IMR-90 (cell line): ENCODE results near the gene SPATA31E1. TPM values are rescaled to one million over a fixed set of nuclear protein-coding genes. Genes with fewer than 3 reads are reported as not detected.
"Not testable (repeated sequence)": the region's sequence is repeated elsewhere in the genome, so short reads cannot be mapped to it uniquely, and the experiment has no call there.

Experiments
- ATAC-seq: fragments of 200-7000 bp; cut with Tn5 transposase; 2 replicates; pipeline ENCODE4 v1.9.1; 2020; ENCODE audit warnings: low read depth, mild to moderate bottlenecking, moderate library complexity
- BruUV-seq: library from RNA; stranded (reverse); fragments of 400-500 nt; replicated peaks from 2 replicates; lab custom pipeline; 2021; lab: Mats Ljungman, UMichigan
- CTCF ChIA-PET: fragments of 300-600 bp; formaldehyde crosslinking; extraction: SDS; loops from one replicate; lab custom pipeline; 2021; ENCODE audit warnings: antibody characterized with exemption; lab: Yijun Ruan, JAX
- POLR2A ChIA-PET: fragments of 300-600 bp; sonication (Branson Sonifier 250); formaldehyde crosslinking; loops from one replicate; lab custom pipeline; 2022; ENCODE audit warnings: antibody characterized with exemption; ENCODE audit not compliant: unreplicated experiment; lab: Charles Lee
- DNase-seq: peaks from one replicate; pipeline ENCODE4 v3.0.0; 2013
- H2AFZ ChIP-seq: replicated peaks from 2 replicates; pipeline ENCODE3; 2013; ENCODE audit warnings: low read length, mild to moderate bottlenecking; ENCODE audit not compliant: poor library complexity
- H2AK5ac ChIP-seq: 2 replicates; pipeline ENCODE4 v1.6.1; 2013; ENCODE audit warnings: low read depth, low read length, inconsistent platforms
- H2AK9ac ChIP-seq: replicated peaks from 2 replicates; pipeline ENCODE3; 2013; ENCODE audit warnings: mild to moderate bottlenecking, low read depth, low read length, moderate library complexity; ENCODE audit not compliant: poor library complexity
- H2BK120ac ChIP-seq: 2 replicates; pipeline ENCODE4 v1.6.1; 2013; ENCODE audit warnings: low read depth, low read length, inconsistent platforms
- H2BK15ac ChIP-seq: 3 replicates; pipeline ENCODE4 v1.6.1; 2013; ENCODE audit warnings: low read depth, low read length, inconsistent platforms
- H2BK20ac ChIP-seq: 2 replicates; pipeline ENCODE4 v1.6.1; 2013; ENCODE audit warnings: low read depth, mild to moderate bottlenecking, inconsistent platforms, low read length, moderate library complexity
- H2BK5ac ChIP-seq: 2 replicates; pipeline ENCODE4 v1.6.1; 2013; ENCODE audit warnings: mild to moderate bottlenecking, low read depth, low read length, inconsistent platforms; ENCODE audit not compliant: poor library complexity, severe bottlenecking
- H3K14ac ChIP-seq: replicated peaks from 2 replicates; pipeline ENCODE4 v1.6.1; 2013; ENCODE audit warnings: low read depth, low read length, inconsistent platforms
- H3K18ac ChIP-seq: 2 replicates; pipeline ENCODE4 v1.6.1; 2013; ENCODE audit warnings: low read depth, low read length, control low read depth
- H3K23ac ChIP-seq: 2 replicates; pipeline ENCODE4 v1.6.1; 2013; ENCODE audit warnings: low read depth, low read length, inconsistent platforms
- H3K27ac ChIP-seq: 2 replicates; pipeline ENCODE4 v1.5.1; 2013; ENCODE audit warnings: mild to moderate bottlenecking, control low read depth, low read length; ENCODE audit not compliant: insufficient read depth
- H3K27me3 ChIP-seq: 2 replicates; pipeline ENCODE4 v1.6.1; 2013; ENCODE audit warnings: low read length; ENCODE audit not compliant: control insufficient read depth, insufficient read depth
- H3K36me3 ChIP-seq: 2 replicates; pipeline ENCODE4 v1.6.1; 2013; ENCODE audit warnings: low read length, mixed read lengths; ENCODE audit not compliant: control insufficient read depth, insufficient read depth
- H3K4ac ChIP-seq: 2 replicates; pipeline ENCODE4 v1.6.1; 2013; ENCODE audit warnings: low read depth, low read length, inconsistent platforms
- H3K4me1 ChIP-seq: 2 replicates; pipeline ENCODE4 v1.6.1; 2013; ENCODE audit warnings: low read length, mixed read lengths; ENCODE audit not compliant: control insufficient read depth, insufficient read depth
- H3K4me2 ChIP-seq: 2 replicates; pipeline ENCODE4 v1.6.1; 2013; ENCODE audit warnings: low read depth, mild to moderate bottlenecking, control low read depth, low read length, moderate library complexity
- H3K4me3 ChIP-seq: 2 replicates; pipeline ENCODE4 v1.5.1; 2013; ENCODE audit warnings: low read depth, mild to moderate bottlenecking, control low read depth, low read length, moderate library complexity; ENCODE audit not compliant: insufficient read depth
- H3K56ac ChIP-seq: 2 replicates; pipeline ENCODE4 v1.6.1; 2013; ENCODE audit warnings: low read length, inconsistent platforms; ENCODE audit not compliant: insufficient read depth; ENCODE audit errors: extremely low read depth
- H3K79me1 ChIP-seq, 2 experiments: 2 replicates each; pipeline ENCODE4 v1.6.1; 2013; ENCODE audit warnings: low read length in 2 of 2, inconsistent platforms in 1 of 2, low read depth in 1 of 2
- H3K9ac ChIP-seq: 2 replicates; pipeline ENCODE4 v1.6.1; 2013; ENCODE audit warnings: low read depth, low read length, control low read depth
- H3K9me1 ChIP-seq: 2 replicates; pipeline ENCODE4 v1.6.1; 2013; ENCODE audit warnings: low read length, inconsistent platforms; ENCODE audit not compliant: insufficient read depth
- H3K9me3 ChIP-seq: 2 replicates; pipeline ENCODE4 v1.6.1; 2013; ENCODE audit warnings: low read length; ENCODE audit not compliant: control insufficient read depth, insufficient read depth
- H4K20me1 ChIP-seq: 2 replicates; pipeline ENCODE4 v1.6.1; 2013; ENCODE audit warnings: low read length, inconsistent platforms; ENCODE audit not compliant: insufficient read depth
- H4K5ac ChIP-seq: 2 replicates; pipeline ENCODE4 v1.6.1; 2013; ENCODE audit warnings: mild to moderate bottlenecking, low read depth, low read length, control low read depth
- H4K8ac ChIP-seq, 2 experiments: 2 replicates each; pipeline ENCODE4 v1.6.1; 2013; ENCODE audit warnings: low read depth in 2 of 2, low read length in 2 of 2, control low read depth in 1 of 2, inconsistent platforms in 1 of 2
- H4K91ac ChIP-seq: 2 replicates; pipeline ENCODE4 v1.6.1; 2013; ENCODE audit warnings: low read depth, low read length, inconsistent platforms; ENCODE audit not compliant: insufficient read depth
- WGBS, 2 experiments: methylation state at CpG; one replicate each; pipeline versions ENCODE4 v1.1.5 to v1.1.7; 2013; ENCODE audit warnings: missing lambda C conversion rate in 2 of 2; ENCODE audit not compliant: insufficient read length in 1 of 2; ENCODE audit errors: extremely low coverage in 2 of 2; 5-methylcytosine and 5-hydroxymethylcytosine counted together
- dilution Hi-C: fragments of 300-500 bp; cut with HindIII; formaldehyde crosslinking; loops from one replicate; pipeline ENCODE4 v1.14.3; 2018; ENCODE audit warnings: low sequenced_read_pairs; ENCODE audit not compliant: unreplicated experiment
- in situ Hi-C: fragments of 300-500 bp; cut with MboI; formaldehyde crosslinking; loops from 3 replicates; pipeline ENCODE4 v1.14.3; 2019; ENCODE audit warnings: low sequenced_read_pairs, inconsistent platforms, mixed read lengths
- intact Hi-C: fragments of 100-400 bp; cut with micrococcal nuclease; formaldehyde crosslinking; loops from 2 replicates; pipeline ENCODE4 v1.10.0; 2022
- polyA plus RNA-seq, 3 experiments: library from polyadenylated mRNA; depleted of rRNA; stranded (reverse); fragments of >200 nt; gene quantifications; 2 replicates each; pipeline ENCODE4 v1.2.3, GENCODE V29; 2012; ENCODE audit warnings: low replicate concordance in 1 of 3
- total RNA-seq: library from RNA; depleted of rRNA; stranded (reverse); fragments of >200 nt; gene quantifications from 2 replicates; pipeline ENCODE4 v1.2.3, GENCODE V29; 2012

SPATA31E1 gene
- total and polyA plus RNA-seq, 2 of the 4 experiments (the other 2 are of a cell fraction) = 0.03 TPM; not detected in 1

GRCh38 chr9:87937918-87938317, 55.2 kb downstream of the SPATA31E1 start:
- H3K27ac ChIP-seq, BruUV-seq, H4K20me1 ChIP-seq, H3K4me3 ChIP-seq, H2AFZ ChIP-seq, H3K79me1 ChIP-seq, ATAC-seq, H3K27me3 ChIP-seq, H2BK20ac ChIP-seq, CTCF ChIA-PET, H4K8ac ChIP-seq, in situ Hi-C loops, POLR2A ChIA-PET, H2AK9ac ChIP-seq, H3K9ac ChIP-seq, H3K9me3 ChIP-seq, DNase-seq, H3K4ac ChIP-seq, H3K14ac ChIP-seq, H3K36me3 ChIP-seq, intact Hi-C loops, H2BK15ac ChIP-seq, H3K18ac ChIP-seq, H3K23ac ChIP-seq, dilution Hi-C loops, H3K4me2 ChIP-seq, H3K9me1 ChIP-seq, H3K4me1 ChIP-seq, H2BK5ac ChIP-seq, H2BK120ac ChIP-seq, H3K56ac ChIP-seq, H4K91ac ChIP-seq, H2AK5ac ChIP-seq, H4K5ac ChIP-seq: not testable (repeated sequence)
- no CpG with 5 or more reads among the region's 9 CpGs for WGBS, 2 experiments

- H3K27ac ChIP-seq, H3K9me1 ChIP-seq, H4K91ac ChIP-seq, H2AK5ac ChIP-seq, H3K4me2 ChIP-seq, CTCF ChIA-PET, H2BK15ac ChIP-seq, H3K23ac ChIP-seq, H3K14ac ChIP-seq, POLR2A ChIA-PET, H3K9me3 ChIP-seq, H3K79me1 ChIP-seq, H4K20me1 ChIP-seq, H4K5ac ChIP-seq, H3K4ac ChIP-seq, H4K8ac ChIP-seq, H3K27me3 ChIP-seq, H3K4me3 ChIP-seq, H3K9ac ChIP-seq, DNase-seq, H2AK9ac ChIP-seq, ATAC-seq, BruUV-seq, H2BK20ac ChIP-seq, H2AFZ ChIP-seq, H3K56ac ChIP-seq, H3K18ac ChIP-seq, in situ Hi-C loops, H2BK5ac ChIP-seq, H2BK120ac ChIP-seq, H3K36me3 ChIP-seq, dilution Hi-C loops, H3K4me1 ChIP-seq, intact Hi-C loops: not testable (repeated sequence)
- no CpG with 5 or more reads among the region's 12 CpGs for WGBS, 2 experiments
Observed at GRCh38 chr9:87938336-87938735, 55.7 kb downstream of the SPATA31E1 start.
